Fibroblast of pulmonary artery (primary cell): ENCODE measurements around the gene KRT20.

Experiments used
- DNase-seq: peaks from one replicate; pipeline ENCODE4 v3.0.0-alpha.2; 2010; ENCODE audit warnings: low read depth
- H3K4me3 ChIP-seq: replicated peaks from 2 replicates; pipeline ENCODE4 v1.5.1; 2011; ENCODE audit warnings: low read depth, mild to moderate bottlenecking, control low read depth, low read length, moderate library complexity
- CTCF ChIP-seq: IDR thresholded peaks from 2 replicates; pipeline ENCODE4 v1.5.1; 2011; ENCODE audit warnings: mild to moderate bottlenecking, control low read depth, low read length, inconsistent platforms; ENCODE audit errors: missing control alignments

Gene KRT20

GRCh38 chr17:40854175-40854814 lies 30.7 kb downstream of the KRT20 start:
- no peak for TF ChIP-seq CTCF
- no peak overlapping the region for H3K4me3 ChIP-seq
- DNase-seq, result peak; percentile 87

GRCh38 chr17:40852364-40852763 lies 32.7 kb downstream of the KRT20 start:
- H3K4me3 ChIP-seq, result no peak overlapping the region
- no peak for DNase-seq
- TF ChIP-seq CTCF, result no peak

GRCh38 chr17:40850293-40850972 lies 34.6 kb downstream of the KRT20 start:
- no peak overlapping the region for H3K4me3 ChIP-seq
- TF ChIP-seq CTCF, result no peak
- DNase-seq, result peak; percentile 8

- H3K4me3 ChIP-seq, result no peak overlapping the region
- TF ChIP-seq CTCF, result no peak
- no peak for DNase-seq
Observed at GRCh38 chr17:40849723-40850122, 35.3 kb downstream of the KRT20 start.

DNA sequence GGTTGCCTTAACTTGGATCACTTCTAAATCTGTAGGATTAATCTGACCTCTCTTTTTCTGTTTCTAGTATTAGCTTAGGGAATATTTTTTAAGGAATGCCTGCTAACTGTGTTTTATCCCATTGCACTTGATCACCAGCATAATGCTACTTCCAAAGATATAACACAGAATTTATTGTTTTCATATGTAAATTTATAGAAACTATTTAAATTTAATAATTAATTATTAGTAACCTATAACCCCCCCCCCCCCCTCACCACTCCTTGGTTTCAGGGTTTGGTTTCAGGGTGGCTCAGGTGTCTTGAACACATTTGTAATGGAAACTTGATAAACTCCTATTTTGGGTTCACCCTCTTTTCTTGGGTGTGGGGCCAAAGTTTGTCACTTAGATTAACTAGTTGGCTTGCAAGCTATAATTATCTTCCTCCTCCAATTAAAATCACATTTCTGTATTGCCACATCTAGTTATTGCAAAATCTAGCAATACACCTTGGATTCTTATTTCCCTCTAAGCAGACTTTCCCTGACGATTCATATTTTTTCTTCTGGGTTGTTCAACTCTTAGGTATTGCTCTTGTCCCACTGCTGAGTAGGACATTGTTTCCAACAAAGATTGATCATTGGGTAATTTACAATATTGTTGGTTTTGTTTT lies 36.3 kb downstream of the KRT20 start:
- no peak for TF ChIP-seq CTCF
- no peak overlapping the region for H3K4me3 ChIP-seq
- DNase-seq, result no peak

DNA sequence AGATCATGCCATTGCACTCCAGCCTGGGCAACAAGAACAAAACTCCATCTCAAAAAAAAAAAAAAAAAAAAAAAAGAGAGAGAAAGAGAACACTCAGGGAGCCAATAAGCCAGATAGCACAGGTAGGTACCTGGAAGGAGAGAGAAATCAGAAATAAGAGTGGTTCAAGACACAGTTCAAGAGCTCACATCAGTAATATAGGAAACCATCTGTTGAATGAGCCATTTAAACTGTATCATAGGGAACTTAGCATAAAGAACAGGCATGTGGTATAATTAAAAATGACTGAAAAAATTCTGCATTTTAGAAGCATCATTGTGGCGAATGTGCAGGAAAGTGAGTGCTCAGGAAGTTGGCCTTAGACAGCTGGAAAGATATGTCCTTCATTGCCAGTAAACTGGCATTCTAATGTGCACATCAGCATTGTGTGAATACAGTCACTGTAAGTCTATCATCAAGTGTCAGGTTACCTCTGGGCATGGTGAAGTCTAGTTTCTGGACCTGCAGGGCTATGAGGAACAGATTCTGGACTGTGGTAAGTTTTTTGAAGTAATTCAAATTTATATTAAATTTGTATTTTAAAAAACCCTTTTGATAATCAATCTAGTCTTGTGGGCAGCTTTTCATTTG lies 38.4 kb downstream of the KRT20 start:
- no peak for TF ChIP-seq CTCF
- no peak for DNase-seq
- H3K4me3 ChIP-seq, result no peak overlapping the region
